HepG2 (cell line): Measurements from ENCODE around the gene ZNF442. TPM values are rescaled to one million over a fixed set of nuclear protein-coding genes. Genes with fewer than 3 reads are reported as not detected.
A peak's percentile ranks its signal among the peaks of the same experiment; 100 is the strongest.

ENCODE experiments used
- ATF7 ChIP-seq, 2 experiments: fragments of 450-650 bp in 1 of 2; sonication (generic) in 1 of 2; formaldehyde crosslinking in 1 of 2; IDR thresholded peaks; 2 replicates each; pipeline versions ENCODE4 v1.4.0 to v1.6.1; 2016 to 2020; ENCODE audit warnings: antibody characterized with exemption in 1 of 2, mild to moderate bottlenecking in 1 of 2, missing genetic modification reagents in 1 of 2
- BCLAF1 ChIP-seq: fragments of 450-650 bp; IDR thresholded peaks from 2 replicates; pipeline ENCODE4 v1.6.1; 2017; ENCODE audit warnings: mild to moderate bottlenecking
- CEBPG ChIP-seq: IDR thresholded peaks from 2 replicates; pipeline ENCODE4 v1.6.1; 2016
- DNMT3B ChIP-seq: conservative IDR thresholded peaks from 2 replicates; pipeline ENCODE4 v1.6.1; 2016; ENCODE audit warnings: missing biosample characterization, control low read depth
- HIVEP1 ChIP-seq: sonication (generic); formaldehyde crosslinking; IDR thresholded peaks from 2 replicates; pipeline ENCODE4 v1.4.0; 2020; ENCODE audit warnings: mild to moderate bottlenecking, missing genetic modification reagents
- HNF4A ChIP-seq: sonication (generic); formaldehyde crosslinking; IDR thresholded peaks from 2 replicates; pipeline ENCODE4 v1.4.0; 2020; ENCODE audit warnings: missing genetic modification reagents
- HOMEZ ChIP-seq: IDR thresholded peaks from 2 replicates; pipeline ENCODE4 v1.6.1; 2016; ENCODE audit warnings: low read depth
- LCORL ChIP-seq, 2 experiments: fragments of 450-650 bp in 1 of 2; sonication (generic) in 1 of 2; formaldehyde crosslinking in 1 of 2; IDR thresholded peaks; 2 replicates each; pipeline versions ENCODE4 v1.5.0 to v1.6.1; 2017 to 2020; ENCODE audit warnings: antibody characterized with exemption in 1 of 2, missing genetic modification reagents in 1 of 2
- MTERF4 ChIP-seq: sonication (generic); formaldehyde crosslinking; IDR thresholded peaks from 2 replicates; pipeline ENCODE4 v1.8.0; 2023; ENCODE audit warnings: mild to moderate bottlenecking, missing genetic modification reagents
- NCOR1 ChIP-seq: fragments of 200-600 bp; sonication (generic); IDR thresholded peaks from 2 replicates; pipeline ENCODE4 v1.7.0; 2017; ENCODE audit warnings: antibody characterized with exemption, low read length, borderline replicate concordance
- SMAD3 ChIP-seq: sonication (generic); formaldehyde crosslinking; IDR thresholded peaks from 2 replicates; pipeline ENCODE4 v1.4.0; 2020; ENCODE audit warnings: missing genetic modification reagents
- SSRP1 ChIP-seq: IDR thresholded peaks from 2 replicates; pipeline ENCODE4 v1.6.1; 2016; ENCODE audit warnings: control low read depth
- TRAFD1 ChIP-seq: sonication (generic); formaldehyde crosslinking; IDR thresholded peaks from 2 replicates; pipeline ENCODE4 v1.5.1; 2020; ENCODE audit warnings: missing genetic modification reagents, mild to moderate bottlenecking, borderline replicate concordance
- YEATS4 ChIP-seq: sonication (generic); formaldehyde crosslinking; IDR thresholded peaks from 2 replicates; pipeline ENCODE4 v1.4.0; 2020; ENCODE audit warnings: missing genetic modification reagents, borderline replicate concordance
- ZBTB26 ChIP-seq: IDR thresholded peaks from 2 replicates; pipeline ENCODE4 v1.6.1; 2016; ENCODE audit warnings: missing compliant biosample characterization, missing genetic modification reagents, borderline replicate concordance
- ZIK1 ChIP-seq: sonication (generic); formaldehyde crosslinking; IDR thresholded peaks from 2 replicates; pipeline ENCODE4 v1.5.0; 2020; ENCODE audit warnings: mild to moderate bottlenecking, low read depth, missing genetic modification reagents, borderline replicate concordance
- ZNF576 ChIP-seq: sonication (generic); formaldehyde crosslinking; IDR thresholded peaks from 2 replicates; pipeline ENCODE4 v1.4.0; 2020; ENCODE audit warnings: mild to moderate bottlenecking, missing genetic modification reagents
- ZNF7 ChIP-seq: IDR thresholded peaks from 2 replicates; pipeline ENCODE4 v1.6.1; 2016; ENCODE audit warnings: missing biosample characterization, missing genetic modification reagents
- ZSCAN25 ChIP-seq: sonication (generic); formaldehyde crosslinking; IDR thresholded peaks from 2 replicates; pipeline ENCODE4 v1.8.0; 2022; ENCODE audit warnings: mild to moderate bottlenecking, missing genetic modification reagents
- polyA plus RNA-seq, 8 experiments: library from polyadenylated mRNA; depleted of rRNA in 3 of 8; stranded (reverse) in 7 of 8; unstranded in 1 of 8; fragments of >200 nt; fragmentation: Illumina TruSeq in 4 of 8; extraction: Trizol in 4 of 8; gene quantifications; 2 replicates each; pipeline versions ENCODE4 v1.2.1 to v1.2.3, GENCODE V29; 2011 to 2016; ENCODE audit warnings: low read depth in 4 of 8, missing spikeins in 1 of 8, mixed read lengths in 1 of 8; ENCODE audit not compliant: insufficient read depth in 1 of 8
- total RNA-seq, 5 experiments: library from RNA; depleted of rRNA; stranded (reverse); fragments of >200 nt; fragmentation: Illumina TruSeq; extraction: Trizol; gene quantifications; 2 replicates each; pipeline ENCODE4 v1.2.3, GENCODE V29; 2016; ENCODE audit warnings: low read depth in 1 of 5
- TF ChIP-seq, protein P1 (sequence below): IDR thresholded peaks from 2 replicates; pipeline ENCODE4 v1.6.1; 2012; ENCODE audit warnings: inconsistent platforms

The ZNF442 gene
- total and polyA plus RNA-seq, 2 of the 13 experiments (the other 11 are each of a cell fraction or from before 2014, with no cell fraction given): 1.0 to 6.0 TPM

GRCh38 chr19:12331211-12331941 is 34.1 kb downstream of the ZNF442 start (continued):
- no peak for TF ChIP-seq BCLAF1
- peak; percentile 18; the same call in 1 of the 2 replicates for TF ChIP-seq ZBTB26 (CRISPR knock-in tag)
- TF ChIP-seq CEBPG (CRISPR knock-in tag): peak; percentile 88
- TF ChIP-seq ZSCAN25 (CRISPR knock-in tag): peak; percentile 86
- TF ChIP-seq HNF4A (CRISPR knock-in tag): peak; percentile 88
- no peak for TF ChIP-seq ZNF576 (CRISPR knock-in tag)
- peak; percentile 38; the same call in 1 of the 2 replicates for TF ChIP-seq ATF7 (IDR thresholded peaks at IDR 0.05)
- peak; percentile 53; the same call in 1 of the 2 replicates for TF ChIP-seq ATF7 (CRISPR knock-in tag; IDR thresholded peaks at IDR 0.05)
- peak; percentile 48; the same call in 1 of the 2 replicates for TF ChIP-seq HIVEP1 (CRISPR knock-in tag)
- TF ChIP-seq TRAFD1 (CRISPR knock-in tag): no peak
- 0 out of 2 replicates have a peak, but pooled peaks have one; percentile 29 for TF ChIP-seq DNMT3B
- TF ChIP-seq HOMEZ (CRISPR knock-in tag): peak; percentile 25; the same call in 1 of the 2 replicates
- no peak for TF ChIP-seq LCORL (IDR thresholded peaks at IDR 0.05)
- TF ChIP-seq LCORL (CRISPR knock-in tag; IDR thresholded peaks at IDR 0.05): peak; percentile 82
- peak; percentile 91 for TF ChIP-seq NCOR1
- TF ChIP-seq ZNF7 (CRISPR knock-in tag): no peak
- 0 out of 2 replicates have a peak, but pooled peaks have one; percentile 32 for TF ChIP-seq SSRP1 (CRISPR knock-in tag)
- no peak for TF ChIP-seq MTERF4 (CRISPR knock-in tag)
- TF ChIP-seq YEATS4 (CRISPR knock-in tag): no peak
- TF ChIP-seq SMAD3: peak; percentile 61; the same call in 1 of the 2 replicates
- TF ChIP-seq, protein P1, sequence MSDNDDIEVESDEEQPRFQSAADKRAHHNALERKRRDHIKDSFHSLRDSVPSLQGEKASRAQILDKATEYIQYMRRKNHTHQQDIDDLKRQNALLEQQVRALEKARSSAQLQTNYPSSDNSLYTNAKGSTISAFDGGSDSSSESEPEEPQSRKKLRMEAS: peak; percentile 49
- TF ChIP-seq ZIK1 (CRISPR knock-in tag): no peak
